C1 segment of cervical spinal cord (tissue), 14 donors: Measurements from ENCODE around the gene GLOD4.
A peak's percentile ranks its signal among the peaks of the same experiment; 100 is the strongest.
"Not testable (repeated sequence)": the region's sequence is repeated elsewhere in the genome, so short reads cannot be mapped to it uniquely, and the experiment has no call there.

Experiments used
- DNase-seq, 14 donors: peaks; one replicate each; lab custom pipeline; 2025; lab: John Stamatoyannopoulos, UW

Gene GLOD4

DNA sequence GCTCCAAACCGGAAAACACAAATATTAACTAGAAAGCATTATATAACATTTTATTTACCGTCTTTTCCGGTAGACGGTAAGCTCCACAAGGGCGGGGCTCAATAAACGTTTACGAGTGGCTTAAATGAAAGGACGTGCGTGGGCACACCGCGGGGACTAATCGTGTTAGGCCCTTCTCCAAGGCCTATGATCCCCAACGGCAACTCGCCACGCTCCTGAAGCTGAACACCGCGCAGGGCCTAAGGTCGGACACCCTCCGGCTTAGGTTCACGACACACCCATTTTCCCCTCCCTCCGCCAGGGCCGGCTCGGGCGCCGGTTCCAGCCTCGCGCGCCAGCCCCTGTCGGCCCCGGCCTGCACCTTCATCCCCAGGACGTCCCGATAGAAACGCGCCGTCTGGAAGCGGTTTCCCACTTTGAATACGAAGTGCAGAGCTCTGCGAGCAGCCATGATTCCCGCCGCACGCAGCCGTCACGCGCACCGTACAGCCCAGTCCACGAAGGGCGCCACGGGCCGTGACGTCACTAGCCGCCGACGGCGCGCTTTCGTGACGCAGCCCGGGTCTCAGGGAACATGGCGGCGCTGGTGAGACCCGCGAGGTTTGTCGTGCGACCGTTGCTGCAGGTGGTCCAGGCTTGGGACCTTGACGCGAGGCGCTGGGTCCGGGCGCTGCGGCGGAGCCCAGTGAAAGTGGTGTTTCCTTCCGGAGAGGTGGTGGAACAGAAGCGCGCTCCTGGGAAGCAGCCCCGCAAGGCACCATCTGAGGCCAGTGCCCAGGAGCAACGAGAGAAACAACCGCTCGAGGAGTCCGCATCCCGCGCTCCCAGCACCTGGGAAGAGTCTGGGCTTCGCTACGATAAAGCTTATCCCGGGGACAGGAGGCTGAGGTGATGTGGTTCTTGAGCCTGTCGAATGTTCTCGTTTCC, at the start of gene GLOD4, which contains the start of gene MRM3:
TSS of gene GLOD4 (minus strand) at position 476 of the 927 bp plus-strand sequence. CDS start at position 451, 25 bp downstream.
TSS of gene MRM3 (plus strand) at position 549 of the 927 bp plus-strand sequence. CDS start at position 575, 26 bp downstream.
- DNase-seq: peak; percentile 79 to 93 (median 84)

DNA sequence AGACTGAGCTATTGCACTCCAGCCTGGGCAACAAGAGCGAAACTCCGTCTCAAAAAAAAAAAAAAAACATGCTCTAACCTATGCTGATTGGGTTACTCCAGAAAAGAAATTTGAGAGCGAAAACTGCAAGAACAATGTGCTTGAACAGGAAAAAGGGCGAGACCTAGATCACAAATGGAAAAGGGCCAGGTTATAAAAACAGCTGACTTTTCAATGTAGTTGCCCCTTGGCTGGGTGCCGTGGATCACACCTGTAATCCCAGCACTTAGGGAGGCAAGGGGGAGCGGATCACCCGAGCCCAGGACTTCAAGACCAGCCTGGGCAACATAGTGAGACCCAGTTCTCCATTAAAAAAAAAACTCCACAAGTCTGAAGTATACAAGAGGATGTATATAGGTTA, 48.9 kb upstream of the GLOD4 start:
- no peak for DNase-seq

GRCh38 chr17:830381-830780, 48.3 kb upstream of the GLOD4 start:
- no peak for DNase-seq

DNA sequence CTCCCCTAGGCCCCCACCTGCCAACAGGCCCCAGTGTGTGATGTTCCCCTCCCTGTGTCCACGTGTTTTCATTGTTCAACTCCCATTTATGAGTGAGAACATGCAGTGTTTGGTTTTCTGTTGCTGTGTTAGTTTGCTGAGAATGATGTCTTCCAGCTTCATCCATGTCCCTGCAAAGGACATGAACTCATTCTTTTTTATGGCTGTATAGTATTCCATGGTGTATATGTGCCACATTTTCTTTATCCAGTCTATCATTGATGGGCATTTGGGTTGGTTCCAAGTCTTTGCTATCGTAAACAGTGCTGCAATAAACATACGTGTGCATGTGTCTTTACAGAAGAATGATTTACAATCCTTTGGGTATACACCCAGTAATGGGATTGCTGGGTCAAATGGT, 47.5 kb upstream of the GLOD4 start:
- not testable (repeated sequence) for DNase-seq

DNA sequence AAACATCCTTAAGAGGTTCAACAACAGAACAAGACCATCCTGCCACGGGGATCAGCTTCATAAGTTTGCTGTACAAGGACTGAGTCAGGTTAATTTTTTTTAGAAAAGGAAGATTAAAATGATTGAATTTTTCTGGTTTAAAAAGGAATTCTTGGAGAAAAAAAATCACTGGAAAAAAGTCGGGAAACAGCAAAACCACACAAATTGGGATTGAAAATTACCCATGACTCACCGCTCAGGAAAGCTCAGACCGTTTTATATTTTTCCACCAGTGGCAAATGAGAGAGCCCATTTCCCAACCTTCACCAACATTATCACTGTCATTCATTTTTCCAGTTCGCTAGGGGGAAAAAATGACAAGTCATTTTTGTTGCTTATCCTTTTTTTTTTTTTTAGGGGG, 46.7 kb upstream of the GLOD4 start:
- no peak for DNase-seq

DNA sequence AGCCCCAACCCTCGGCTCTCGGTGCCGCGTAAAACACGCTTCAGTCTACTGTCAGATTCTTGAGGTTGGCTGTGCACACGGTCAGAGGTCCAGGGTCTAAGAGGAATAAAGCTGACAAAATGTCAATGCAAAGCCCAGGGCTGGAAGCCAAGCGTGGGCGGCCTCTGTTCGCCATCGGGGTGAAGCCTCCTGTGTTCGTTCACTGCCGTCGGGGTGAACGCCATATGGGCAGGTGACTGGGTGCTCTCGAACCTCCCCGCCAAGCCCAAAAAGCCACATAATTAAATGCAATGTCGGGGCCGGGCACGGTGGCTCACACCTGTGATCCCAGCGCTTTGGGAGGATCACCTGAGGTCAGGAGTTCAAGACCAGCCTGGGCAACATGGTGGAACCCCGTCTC, 44.7 kb upstream of the GLOD4 start:
- DNase-seq: no peak

DNA sequence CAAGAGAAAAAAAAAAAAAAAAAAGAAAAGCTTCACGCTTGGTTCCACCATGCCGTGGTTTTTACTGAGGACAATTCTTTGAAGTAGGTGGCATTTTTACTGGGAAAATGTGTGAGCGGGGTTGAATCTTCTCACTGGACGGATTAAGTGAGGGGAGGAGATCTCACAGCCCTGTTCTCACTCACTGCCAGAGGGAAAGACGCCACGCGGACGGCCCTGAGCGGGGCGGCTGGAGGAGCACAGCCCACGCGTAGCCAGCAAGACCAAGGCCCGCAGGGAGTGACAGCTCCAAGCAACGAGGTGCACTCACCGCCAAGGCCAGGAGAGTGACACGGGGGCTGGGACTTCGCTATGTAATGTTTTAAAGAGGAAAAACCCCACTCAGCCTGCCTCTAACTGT, 43.1 kb upstream of the GLOD4 start:
- DNase-seq: no peak

- DNase-seq: no peak
These were observed 42.3 kb upstream of the GLOD4 start for GRCh38 chr17:824378-824777.

DNA sequence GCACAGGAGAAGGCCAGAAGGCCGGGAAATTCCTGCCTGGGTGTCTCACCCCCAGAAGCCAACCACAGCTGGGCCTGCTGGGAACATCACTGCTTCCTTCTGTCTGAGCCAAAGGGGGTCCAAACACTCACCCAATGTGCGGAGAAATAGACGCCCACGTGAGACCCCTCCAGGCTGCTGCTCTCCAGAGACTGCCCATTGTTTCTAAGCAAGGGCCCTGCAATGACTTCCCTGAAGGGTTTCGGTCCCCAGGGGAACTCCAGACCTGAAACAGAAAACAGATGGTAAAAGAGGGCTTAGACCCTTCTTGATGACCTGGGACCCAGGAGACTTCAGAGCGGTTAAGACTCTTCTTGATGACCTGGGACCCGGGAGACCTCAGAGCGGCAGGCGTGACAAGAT, 41.4 kb upstream of the GLOD4 start:
- no peak for DNase-seq

DNA sequence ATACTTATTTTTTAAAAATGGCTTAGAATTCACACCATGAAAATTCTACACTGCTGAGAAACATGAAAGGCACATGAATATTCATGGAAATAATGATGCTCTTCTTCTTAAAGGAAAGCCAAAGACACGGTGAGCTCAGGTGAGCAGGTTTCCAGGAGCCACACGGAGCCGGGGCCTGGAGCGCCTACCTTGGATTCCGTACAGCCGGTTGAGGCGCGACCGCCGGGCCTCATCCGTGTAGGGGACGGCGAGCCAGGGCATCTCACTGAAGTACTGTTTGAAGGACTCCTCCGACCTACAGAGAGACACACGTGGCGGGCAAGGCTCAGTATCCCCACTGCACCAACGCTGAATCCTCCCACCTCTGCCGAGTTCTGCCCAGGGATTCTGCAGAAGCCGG, 37.2 kb upstream of the GLOD4 start:
- no peak for DNase-seq

DNA sequence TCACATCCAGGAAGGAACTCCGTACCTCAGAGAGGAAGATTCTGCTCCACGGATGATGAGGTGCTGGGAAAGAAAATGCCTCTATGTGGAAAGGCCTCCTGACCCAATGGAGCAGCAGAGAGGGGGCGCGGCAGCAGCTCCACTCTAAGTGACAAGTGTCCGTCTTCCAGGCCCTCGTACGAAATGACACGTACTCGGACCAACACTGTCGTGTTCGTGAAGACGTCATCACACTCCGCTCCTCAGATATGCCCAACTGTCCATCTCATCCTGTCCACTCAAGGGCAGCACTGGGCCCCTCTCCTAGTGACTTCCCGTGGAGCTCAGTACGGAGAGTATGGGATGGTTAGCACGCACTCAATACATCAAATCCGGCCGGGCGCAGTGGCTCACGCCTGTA, 32.3 kb upstream of the GLOD4 start:
- no peak for DNase-seq

DNA sequence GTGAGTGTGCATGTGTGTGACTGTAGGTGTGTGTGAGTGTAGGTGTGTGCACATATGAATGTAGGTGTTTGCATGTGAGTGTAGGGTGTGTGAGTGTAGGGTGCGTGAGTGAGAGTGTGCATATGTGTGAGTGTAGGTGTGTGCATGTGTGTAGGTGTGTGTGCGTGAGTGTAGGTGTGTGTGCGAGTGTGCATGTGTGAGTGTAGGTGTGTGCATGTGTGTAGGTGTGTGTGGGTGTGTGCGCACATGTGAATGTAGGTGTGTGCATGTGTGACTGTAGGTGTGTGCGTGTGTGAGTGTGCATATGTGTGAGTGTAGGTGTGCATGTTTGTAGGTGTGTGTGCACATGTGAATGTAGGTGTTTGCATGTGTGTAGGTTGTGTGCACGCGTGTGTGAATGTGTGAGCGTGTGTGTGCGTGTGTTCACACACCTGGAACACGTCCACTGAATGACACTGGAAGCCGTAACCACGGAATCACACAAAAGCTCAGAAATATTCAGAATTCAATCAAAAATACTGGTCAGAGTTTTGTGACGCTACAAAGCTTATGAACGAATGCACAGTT, 30.6 kb upstream of the GLOD4 start:
- no peak for DNase-seq

GRCh38 chr17:811051-811784, 29.1 kb upstream of the GLOD4 start:
- no peak for DNase-seq

GRCh38 chr17:807523-808294, 25.6 kb upstream of the GLOD4 start:
- DNase-seq: no peak

DNA sequence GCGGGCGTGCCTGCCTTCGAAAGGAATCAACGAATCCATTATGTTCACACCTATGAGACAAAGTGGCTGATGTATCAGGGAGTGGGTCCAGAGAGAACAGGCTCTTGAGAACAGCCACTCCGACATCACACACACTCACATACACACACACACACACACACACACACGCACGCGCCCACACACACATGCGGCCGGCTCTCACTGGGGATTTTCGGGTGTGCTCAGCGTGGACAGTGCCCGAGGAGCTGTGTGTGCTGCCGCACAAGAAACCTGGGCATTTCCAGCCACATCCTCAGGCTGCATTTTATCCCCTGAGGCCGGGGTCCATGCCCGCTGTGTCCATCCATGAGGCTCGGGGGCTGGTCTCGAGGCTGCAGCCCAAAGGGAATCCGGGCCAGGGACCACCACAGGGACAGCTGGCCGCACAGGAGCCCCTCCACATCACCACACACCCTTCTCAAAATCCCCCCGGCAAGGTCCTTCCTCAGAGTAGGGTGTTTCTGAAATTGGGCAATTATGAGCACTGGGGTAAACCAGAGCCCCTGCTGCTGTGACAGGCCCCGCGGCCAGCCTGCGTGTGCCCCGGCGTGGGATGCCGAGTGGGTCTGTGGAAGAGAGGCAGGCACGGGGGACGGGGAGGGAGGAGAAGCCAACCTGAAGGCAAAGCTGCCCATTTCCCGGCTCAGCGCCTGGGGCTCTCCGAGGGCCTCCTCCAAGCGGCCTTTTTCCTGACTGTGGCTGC, 24.9 kb upstream of the GLOD4 start:
- DNase-seq: no peak

- no peak for DNase-seq
These were observed 24.3 kb upstream of the GLOD4 start for GRCh38 chr17:806346-806745.

- DNase-seq: not testable (repeated sequence)
These were observed 23.8 kb upstream of the GLOD4 start for GRCh38 chr17:805886-806285.

- DNase-seq: no peak
These were observed 22.7 kb upstream of the GLOD4 start for GRCh38 chr17:804541-805435.
